ENCODE results near the gene DHFR.

- TF ChIP-seq CTCF (IDR thresholded peaks at IDR 0.05) (no peak), POLR2A (IDR thresholded peaks at IDR 0.05) (no peak)
These were observed 29.6 kb downstream of the DHFR start for GRCh38 chr5:80625230-80625629.

All from thyroid gland (tissue), 4 donors.